ENCODE results near the gene DCP2. TPM values are rescaled to one million over a fixed set of nuclear protein-coding genes. Genes with fewer than 3 reads are reported as not detected.
A peak's percentile ranks its signal among the peaks of the same experiment; 100 is the strongest.

Gene DCP2
- total RNA-seq, 1 experiment from 2014 or later: 176 TPM

DNA sequence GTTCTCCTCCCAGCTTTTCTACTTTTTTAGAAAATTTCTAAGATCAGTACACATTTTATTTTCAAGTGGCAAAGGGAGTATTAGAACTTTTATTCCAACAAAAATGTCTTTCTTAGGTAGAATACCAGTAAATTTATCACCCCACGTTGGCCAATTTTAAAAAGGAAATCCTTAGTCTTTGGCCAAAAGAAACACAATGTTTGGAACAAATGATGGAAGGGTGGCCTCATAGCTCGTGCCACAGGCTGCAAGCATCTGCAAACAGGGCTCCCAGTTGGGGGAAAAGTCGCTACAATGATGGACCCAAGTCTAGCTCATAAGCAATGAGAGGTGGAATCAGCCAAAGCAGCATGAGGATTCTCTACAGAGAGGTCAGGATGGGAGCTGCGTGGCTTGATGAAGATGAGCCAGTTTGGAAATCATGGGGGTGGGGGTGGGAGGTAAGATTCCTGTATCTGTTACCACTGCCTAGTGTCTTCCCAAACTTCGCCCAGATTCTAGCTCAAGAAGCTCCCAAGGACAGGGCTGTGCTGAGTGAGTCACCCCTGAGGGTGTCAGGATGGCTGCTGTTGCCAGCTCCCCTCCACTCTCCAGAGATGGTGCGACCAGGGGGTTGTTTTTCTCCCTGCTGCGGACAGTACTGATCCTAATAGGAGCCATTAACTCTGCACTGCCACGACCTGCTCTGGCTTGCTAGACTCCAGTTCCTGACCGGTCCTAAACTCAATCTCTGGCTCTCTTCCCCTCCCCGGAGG lies 75.6 kb downstream of the DCP2 start:
- no peak overlapping the region for H3K4me3 Mint-ChIP-seq
- no peak overlapping the region for H3K18ac ChIP-seq (ENCODE audit: insufficient read length, low read depth, low read length)
- no peak for DNase-seq
- H3K4me1 Mint-ChIP-seq: peaks cover 3 to 10% of the 10 kb centered on the region in 2 experiments
- H3K79me1 ChIP-seq (ENCODE audit: insufficient read depth, low read depth, low read length, poor library complexity, severe bottlenecking): no peaks in the 10 kb centered on the region
- H2BK12ac ChIP-seq (ENCODE audit: insufficient read length, low read depth, low read length): no peak overlapping the region
- no peak overlapping the region for H3K23ac ChIP-seq (ENCODE audit: insufficient read length, low read depth, low read length)
- no peak overlapping the region for H3K9ac ChIP-seq (ENCODE audit: extremely low read depth, insufficient read length, low read length)
- H3K56ac ChIP-seq (ENCODE audit: insufficient read length, low read depth, low read length): no peak overlapping the region
- no peak overlapping the region for H3K27ac ChIP-seq (ENCODE audit: insufficient read length, low read depth, low read length)
- H3K27ac Mint-ChIP-seq: peak overlapping the region in 1 of 3 experiments; percentile 22; a peak in 2 of 7 replicates
- H2BK5ac ChIP-seq (ENCODE audit: insufficient read length, low read length): no peak overlapping the region
- no peak overlapping the region for H2AK5ac ChIP-seq (ENCODE audit: insufficient read length, low read length)
- H3K14ac ChIP-seq (ENCODE audit: insufficient read depth, low read length): no peak overlapping the region; the same call in 1 of the 2 replicates
- H2BK120ac ChIP-seq (ENCODE audit: low read depth, low read length, poor library complexity, severe bottlenecking): no peak overlapping the region
- no peaks in the 10 kb centered on the region for H3K9me3 ChIP-seq (ENCODE audit: control insufficient read depth, low read depth, low read length)
- H3K79me2 ChIP-seq (ENCODE audit: insufficient read depth, low read length): no peaks in the 10 kb centered on the region
- H3K4me1 ChIP-seq (ENCODE audit: insufficient read depth, low read length): no peaks in the 10 kb centered on the region
- H3K27me3 ChIP-seq (ENCODE audit: insufficient read depth, low read length): no peaks in the 10 kb centered on the region
- H2AFZ ChIP-seq (ENCODE audit: low read length): no peak overlapping the region
- H4K5ac ChIP-seq (ENCODE audit: insufficient read length, low read depth, low read length): no peak overlapping the region
- no peaks in the 10 kb centered on the region for H3K9me3 Mint-ChIP-seq
- no peaks in the 10 kb centered on the region for H3K23me2 ChIP-seq (ENCODE audit: insufficient read length, low read depth, low read length, poor library complexity, severe bottlenecking)
- H3K36me3 Mint-ChIP-seq (ENCODE audit: insufficient read depth in 1 of 3, low read depth in 3 of 3): peaks cover 0 to 7% (median under 1%) of the 10 kb centered on the region in 3 experiments; a peak in 4 of 7 replicates
- no peak overlapping the region for H2BK15ac ChIP-seq (ENCODE audit: low read depth, low read length)
- no peaks in the 10 kb centered on the region for H4K20me1 ChIP-seq (ENCODE audit: control insufficient read depth, insufficient read depth, insufficient read length)
- TF ChIP-seq, protein P1, sequence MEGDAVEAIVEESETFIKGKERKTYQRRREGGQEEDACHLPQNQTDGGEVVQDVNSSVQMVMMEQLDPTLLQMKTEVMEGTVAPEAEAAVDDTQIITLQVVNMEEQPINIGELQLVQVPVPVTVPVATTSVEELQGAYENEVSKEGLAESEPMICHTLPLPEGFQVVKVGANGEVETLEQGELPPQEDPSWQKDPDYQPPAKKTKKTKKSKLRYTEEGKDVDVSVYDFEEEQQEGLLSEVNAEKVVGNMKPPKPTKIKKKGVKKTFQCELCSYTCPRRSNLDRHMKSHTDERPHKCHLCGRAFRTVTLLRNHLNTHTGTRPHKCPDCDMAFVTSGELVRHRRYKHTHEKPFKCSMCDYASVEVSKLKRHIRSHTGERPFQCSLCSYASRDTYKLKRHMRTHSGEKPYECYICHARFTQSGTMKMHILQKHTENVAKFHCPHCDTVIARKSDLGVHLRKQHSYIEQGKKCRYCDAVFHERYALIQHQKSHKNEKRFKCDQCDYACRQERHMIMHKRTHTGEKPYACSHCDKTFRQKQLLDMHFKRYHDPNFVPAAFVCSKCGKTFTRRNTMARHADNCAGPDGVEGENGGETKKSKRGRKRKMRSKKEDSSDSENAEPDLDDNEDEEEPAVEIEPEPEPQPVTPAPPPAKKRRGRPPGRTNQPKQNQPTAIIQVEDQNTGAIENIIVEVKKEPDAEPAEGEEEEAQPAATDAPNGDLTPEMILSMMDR (conservative IDR thresholded peaks at IDR 0.05): no peak
- H3K4ac ChIP-seq (ENCODE audit: low read depth, low read length): no peak overlapping the region
- no peak overlapping the region for H2BK20ac ChIP-seq (ENCODE audit: low read depth, low read length, poor library complexity, severe bottlenecking)
- no peak overlapping the region for H3T11ph ChIP-seq (ENCODE audit: low read length)
- H3K27me3 Mint-ChIP-seq (ENCODE audit: low read depth): no peaks in the 10 kb centered on the region
- WGBS (ENCODE audit: extremely low coverage, insufficient read length, low lambda C conversion rate): no CpG with 5 or more reads among the region's 10 CpGs
- no peak overlapping the region for H4K91ac ChIP-seq (ENCODE audit: insufficient read length, low read depth, low read length)
- no peak overlapping the region for H3K4me2 ChIP-seq (ENCODE audit: insufficient read depth, insufficient read length, low read length)
- no peak overlapping the region for H4K8ac ChIP-seq (replicated peaks; ENCODE audit: insufficient read length, low read depth, low read length)

Data from H9 (cell line).